K562 (cell line): ENCODE data around the gene UBAC2. TPM values are rescaled to one million over a fixed set of nuclear protein-coding genes. Genes with fewer than 3 reads are reported as not detected.

Experiments used
- HEY1 ChIP-seq: fragments of 250-450 bp; sonication (Bioruptor Pico); IDR thresholded peaks from 2 replicates; pipeline ENCODE4 v1.5.0; 2020; ENCODE audit warnings: mild to moderate bottlenecking, moderate library complexity, borderline replicate concordance
- MTA2 ChIP-seq: fragments of 450-650 bp; IDR thresholded peaks from 2 replicates; pipeline ENCODE4 v1.6.1; 2016; ENCODE audit warnings: low read depth
- SPI1 ChIP-seq: IDR thresholded peaks from 2 replicates; pipeline ENCODE4 v1.6.1; 2011; ENCODE audit warnings: low read depth, low read length, control low read depth, borderline replicate concordance
- ZBTB7A ChIP-seq: IDR thresholded peaks from 2 replicates; pipeline ENCODE4 v1.6.1; 2011; ENCODE audit warnings: low read depth, mild to moderate bottlenecking, low read length, moderate library complexity, borderline replicate concordance; ENCODE audit not compliant: control insufficient read depth
- polyA plus RNA-seq, 8 experiments: library from polyadenylated mRNA; depleted of rRNA in 4 of 8; stranded (reverse) in 5 of 8; unstranded in 3 of 8; fragments of >200 nt; fragmentation: Nextera tagmentation in 2 of 8; fragmentation: Illumina TruSeq in 1 of 8; extraction: Ambion mirVana in 2 of 8; extraction: Trizol in 1 of 8; gene quantifications; 2 replicates each; pipeline versions ENCODE4 v1.2.1 to v1.2.3, GENCODE V29; 2011 to 2014; ENCODE audit warnings: inconsistent platforms in 1 of 8, missing spikeins in 1 of 8
- total RNA-seq, 7 experiments: library from RNA; depleted of rRNA in 6 of 7; stranded (reverse); fragments of >200 nt in 6 of 7; fragmentation: Illumina TruSeq in 2 of 7; extraction: Trizol in 2 of 7; gene quantifications; 2 replicates each; pipeline versions ENCODE4 v1.2.1 to v1.2.3, GENCODE V29; 2011 to 2021; ENCODE audit warnings: low replicate concordance in 1 of 7
- TF ChIP-seq, protein P1 (sequence below), 2 experiments: IDR thresholded peaks in 1 of 2; conservative IDR thresholded peaks in 1 of 2; 2 replicates each; pipeline ENCODE4 v1.6.1; 2016; ENCODE audit warnings: low read depth in 2 of 2, mild to moderate bottlenecking in 1 of 2, missing compliant biosample characterization in 1 of 2, missing genetic modification characterization in 1 of 2, moderate library complexity in 1 of 2
- TF ChIP-seq, protein P2 (sequence below): sonication (generic); formaldehyde crosslinking; IDR thresholded peaks from 2 replicates; pipeline ENCODE4 v1.8.0; 2022; ENCODE audit warnings: mild to moderate bottlenecking, missing genetic modification reagents, borderline replicate concordance

The UBAC2 gene
- total and polyA plus RNA-seq, 9 of the 15 experiments (the other 6 are each of a cell fraction or from before 2014, with no cell fraction given), result 6.0 to 84.1 (median 32.3) TPM

DNA sequence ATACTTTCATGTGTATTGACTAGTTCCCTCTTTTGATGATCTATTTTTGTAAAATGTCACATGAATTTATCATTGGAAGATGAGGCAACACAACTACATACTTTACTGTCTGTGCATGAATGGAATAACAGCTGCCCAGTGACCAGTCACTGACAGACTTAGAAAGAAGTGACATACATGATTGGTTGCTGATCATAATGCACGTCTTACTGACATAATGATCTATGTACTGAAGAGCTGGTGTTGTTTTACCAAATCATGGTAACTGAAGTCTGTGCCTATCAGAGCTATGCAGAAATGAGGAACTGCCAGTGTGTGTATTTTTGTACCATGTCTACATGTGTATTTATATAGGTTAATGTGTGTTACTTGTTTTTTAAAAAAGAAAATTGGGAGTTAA lies 31.1 kb downstream of the UBAC2 start (continued):
- TF ChIP-seq, protein P1, sequence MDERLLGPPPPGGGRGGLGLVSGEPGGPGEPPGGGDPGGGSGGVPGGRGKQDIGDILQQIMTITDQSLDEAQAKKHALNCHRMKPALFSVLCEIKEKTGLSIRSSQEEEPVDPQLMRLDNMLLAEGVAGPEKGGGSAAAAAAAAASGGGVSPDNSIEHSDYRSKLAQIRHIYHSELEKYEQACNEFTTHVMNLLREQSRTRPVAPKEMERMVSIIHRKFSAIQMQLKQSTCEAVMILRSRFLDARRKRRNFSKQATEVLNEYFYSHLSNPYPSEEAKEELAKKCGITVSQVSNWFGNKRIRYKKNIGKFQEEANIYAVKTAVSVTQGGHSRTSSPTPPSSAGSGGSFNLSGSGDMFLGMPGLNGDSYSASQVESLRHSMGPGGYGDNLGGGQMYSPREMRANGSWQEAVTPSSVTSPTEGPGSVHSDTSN (CRISPR knock-in tag; IDR thresholded peaks at IDR 0.05; ENCODE audit: low read depth), result no peak
- TF ChIP-seq, protein P1 (tag; conservative IDR thresholded peaks at IDR 0.05; ENCODE audit: low read depth), result peak; percentile 90
- TF ChIP-seq HEY1 (CRISPR knock-in tag) (no peak), SPI1 (peak; percentile 71), MTA2 (no peak), ZBTB7A (no peak)
- TF ChIP-seq, protein P2, sequence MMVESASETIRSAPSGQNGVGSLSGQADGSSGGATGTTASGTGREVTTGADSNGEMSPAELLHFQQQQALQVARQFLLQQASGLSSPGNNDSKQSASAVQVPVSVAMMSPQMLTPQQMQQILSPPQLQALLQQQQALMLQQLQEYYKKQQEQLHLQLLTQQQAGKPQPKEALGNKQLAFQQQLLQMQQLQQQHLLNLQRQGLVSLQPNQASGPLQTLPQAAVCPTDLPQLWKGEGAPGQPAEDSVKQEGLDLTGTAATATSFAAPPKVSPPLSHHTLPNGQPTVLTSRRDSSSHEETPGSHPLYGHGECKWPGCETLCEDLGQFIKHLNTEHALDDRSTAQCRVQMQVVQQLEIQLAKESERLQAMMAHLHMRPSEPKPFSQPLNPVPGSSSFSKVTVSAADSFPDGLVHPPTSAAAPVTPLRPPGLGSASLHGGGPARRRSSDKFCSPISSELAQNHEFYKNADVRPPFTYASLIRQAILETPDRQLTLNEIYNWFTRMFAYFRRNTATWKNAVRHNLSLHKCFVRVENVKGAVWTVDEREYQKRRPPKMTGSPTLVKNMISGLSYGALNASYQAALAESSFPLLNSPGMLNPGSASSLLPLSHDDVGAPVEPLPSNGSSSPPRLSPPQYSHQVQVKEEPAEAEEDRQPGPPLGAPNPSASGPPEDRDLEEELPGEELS (CRISPR knock-in tag), result no peak
